Psoas muscle (tissue), 8 donors: ENCODE results near the gene FGF3. TPM values are rescaled to one million over a fixed set of nuclear protein-coding genes. Genes with fewer than 3 reads are reported as not detected.
A peak's percentile ranks its signal among the peaks of the same experiment; 100 is the strongest.

ENCODE experiments used
- ATAC-seq, 4 donors: fragments of 200-7000 bp; cut with Tn5 transposase; one replicate each; pipeline ENCODE4 v1.9.1; 2020; ENCODE audit warnings: moderate library complexity in 3 of 4, mild to moderate bottlenecking in 2 of 4
- DNase-seq, 2 donors: peaks; one replicate each; pipeline ENCODE4 v3.0.0-alpha.2; 2020
- H3K27ac ChIP-seq: fragments of 200-600 bp; one replicate; pipeline ENCODE4 v1.8.0; 2022
- H3K27me3 ChIP-seq, 3 donors: fragments of 200-600 bp in 1 of 3; one replicate each; pipeline versions ENCODE4 v1.6.1 to v1.8.0; 2013 to 2022; ENCODE audit warnings: low read length in 2 of 3, mild to moderate bottlenecking in 2 of 3, moderate library complexity in 1 of 3; ENCODE audit not compliant: insufficient read depth in 3 of 3
- H3K36me3 ChIP-seq, 2 donors: fragments of 200-600 bp in 1 of 2; one replicate each; pipeline versions ENCODE4 v1.6.1 to v1.8.0; 2013 to 2022; ENCODE audit warnings: low read depth in 1 of 2, mild to moderate bottlenecking in 1 of 2, moderate library complexity in 1 of 2; ENCODE audit not compliant: insufficient read depth in 1 of 2
- H3K4me1 ChIP-seq: fragments of 200-600 bp; one replicate; pipeline ENCODE4 v1.8.0; 2022
- H3K4me3 ChIP-seq: fragments of 200-600 bp; one replicate; pipeline ENCODE4 v1.8.0; 2022; ENCODE audit warnings: mild to moderate bottlenecking
- H3K9me3 ChIP-seq: fragments of 200-600 bp; one replicate; pipeline ENCODE4 v1.8.0; 2022
- CTCF ChIP-seq: fragments of 200-600 bp; IDR thresholded peaks from one replicate; pipeline ENCODE4 v1.8.0; 2022; ENCODE audit warnings: antibody characterized with exemption
- WGBS, 3 donors: extraction: QIAGEN DNeasy Blood & Tissue Kit; methylation state at CpG; one replicate each; pipeline versions ENCODE4 v1.1.6 to v1.1.7; 2013; 5-methylcytosine and 5-hydroxymethylcytosine counted together
- intact Hi-C, 2 donors: fragments of 100-400 bp; cut with DNase I; formaldehyde crosslinking; loops; one replicate each; pipeline versions ENCODE4 v1.11.0 to v1.14.2; 2022
- polyA plus RNA-seq, 3 donors: library from polyadenylated mRNA; stranded (reverse); fragments of 200-250 nt; gene quantifications; one replicate each; pipeline ENCODE4 v1.2.3, GENCODE V29; 2013
- total RNA-seq, 4 donors: library from RNA; stranded (reverse); fragmentation: NEBNext Ultra II Directional in 2 of 4; extraction: Animal tissue kit (Norgen Biotek cat#: 25700) in 2 of 4; gene quantifications; one replicate each; pipeline versions ENCODE4 v1.2.1 to v1.2.4, GENCODE V29; 2021 to 2023
- donor health status: healthy with polysubstance abuse.
- donor health status: DM: no; HTN: no; CAD: no; lungs with moderate emphysema.
- donor health status: Bipolar disorder and iron deficiency.
- donor health status: healthy.
- donor health status: DM: yes; HTN: yes; CAD: no.
- donor health status: DM: no; HTN: no; CAD: no.
- donor health status: DM: no; HTN: no; CAD: no.
- donor health status: DM: yes; HTN: yes; CAD: no.

FGF3 gene
- total and polyA plus RNA-seq, 7 donors = not detected

- Histone ChIP-seq H3K27ac (no peak overlapping the region), H3K27me3 (peaks cover 0 to 10% (median 9%) of the 10 kb centered on the region in 3 donors), H3K4me3 (no peak overlapping the region), H3K9me3 (no peaks in the 10 kb centered on the region), H3K36me3 (no peaks in the 10 kb centered on the region), H3K4me1 (no peaks in the 10 kb centered on the region)
- no peak for TF ChIP-seq CTCF
- WGBS, 3 donors = 87 to 89% (median 88%) methylated on average over 9 of the region's 9 CpGs
- no peak for ATAC-seq
- no peak for DNase-seq
- intact Hi-C loops = no loop called here
Observed at GRCh38 chr11:69807106-69807815, 12.0 kb downstream of the FGF3 start.

DNA sequence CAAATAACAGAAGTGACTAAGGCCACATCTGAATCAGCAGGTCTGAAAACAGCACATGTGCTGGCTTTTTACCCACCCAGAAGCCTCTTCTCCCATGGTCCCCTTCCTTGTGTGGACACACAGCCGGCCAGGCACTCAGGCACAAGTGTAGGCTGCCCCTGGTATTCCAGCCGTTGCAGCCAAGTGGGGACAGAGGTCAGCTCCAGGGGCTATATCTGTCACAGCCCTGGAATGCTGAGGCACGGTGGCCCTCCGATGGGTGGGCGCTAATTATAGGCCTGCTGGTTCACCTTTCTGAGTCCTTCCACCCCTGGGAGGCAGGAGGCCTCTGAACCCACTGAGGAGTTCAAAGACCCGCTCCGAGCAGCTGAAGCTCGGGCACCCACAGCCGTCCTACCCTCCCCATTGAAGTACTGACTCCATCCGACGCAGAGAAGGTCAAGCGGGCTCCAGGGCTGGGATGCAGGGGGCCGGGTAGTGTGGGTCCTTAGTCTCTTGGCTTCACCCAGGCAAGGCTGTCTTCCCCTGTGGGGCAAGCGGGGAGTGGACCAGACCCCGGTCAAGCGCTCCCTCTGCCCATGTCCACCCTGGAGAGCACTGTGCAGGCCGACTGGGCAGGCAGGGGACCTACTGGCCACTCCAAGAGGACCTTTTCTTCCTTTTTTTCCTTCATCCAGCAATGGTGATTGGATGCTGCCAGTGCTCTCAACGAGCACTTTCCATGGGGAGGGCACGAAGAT lies 14.3 kb downstream of the FGF3 start:
- TF ChIP-seq CTCF = no peak
- ATAC-seq (peak in 1 of 4 donors; percentile 41), DNase-seq (no peak)
- H3K27ac ChIP-seq = no peak overlapping the region
- no peaks in the 10 kb centered on the region for H3K36me3 ChIP-seq
- WGBS, 3 donors = 58 to 66% (median 60%) methylated on average over 19 of the region's 19 CpGs
- H3K9me3 ChIP-seq = no peaks in the 10 kb centered on the region
- H3K27me3 ChIP-seq = peaks cover 0 to 9% (median 8%) of the 10 kb centered on the region in 3 donors
- intact Hi-C loops = loop anchor here in 1 of 2 donors (5.0 kb wide), 1 partner anchor 118 kb away; no protein-coding TSS in a partner anchor
- H3K4me3 ChIP-seq = no peak overlapping the region
- H3K4me1 ChIP-seq = no peaks in the 10 kb centered on the region

DNA sequence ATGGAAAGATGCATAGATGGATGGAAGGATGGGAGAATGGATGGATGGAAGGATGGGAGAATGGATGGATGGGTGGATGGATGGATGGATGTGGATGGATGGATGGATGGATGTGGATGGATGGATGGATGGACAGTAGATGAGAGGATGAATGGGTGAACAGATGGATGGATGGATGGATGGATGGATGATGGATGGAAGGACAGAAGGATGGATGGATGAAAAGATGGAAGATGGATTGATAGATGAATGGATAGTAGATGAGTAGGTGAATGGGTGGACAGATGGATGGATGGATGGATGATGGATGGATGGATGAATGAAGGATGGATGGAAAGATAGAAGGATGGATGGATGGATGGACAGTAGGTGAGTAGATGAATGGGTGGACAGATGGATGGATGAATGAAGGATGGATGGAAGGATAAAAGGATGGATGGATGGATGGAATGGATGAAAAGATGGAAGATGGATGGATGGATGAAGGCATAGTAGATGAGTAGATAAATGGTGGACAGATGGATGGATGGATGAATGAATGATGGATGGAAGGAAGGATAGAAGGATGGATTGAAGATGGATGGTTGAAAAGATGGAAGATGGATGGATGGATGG lies 15.5 kb downstream of the FGF3 start:
- intact Hi-C loops = loop anchor here in 1 of 2 donors (5.0 kb wide), 1 partner anchor 116 kb away; no protein-coding TSS in a partner anchor
- Histone ChIP-seq H3K27me3 (peaks cover 0 to 8% (median 6%) of the 10 kb centered on the region in 3 donors), H3K36me3 (no peaks in the 10 kb centered on the region), H3K4me1 (no peaks in the 10 kb centered on the region), H3K27ac (no peak overlapping the region), H3K4me3 (no peak overlapping the region), H3K9me3 (no peaks in the 10 kb centered on the region)
- TF ChIP-seq CTCF = no peak
- no peak for DNase-seq
- no peak for ATAC-seq

- TF ChIP-seq CTCF = no peak
- Histone ChIP-seq H3K27ac (no peak overlapping the region), H3K4me1 (no peaks in the 10 kb centered on the region), H3K9me3 (no peaks in the 10 kb centered on the region), H3K27me3 (peaks cover 0 to 6% (median 4%) of the 10 kb centered on the region in 3 donors), H3K4me3 (no peak overlapping the region), H3K36me3 (no peaks in the 10 kb centered on the region)
- ATAC-seq = no peak
- no peak for DNase-seq
- intact Hi-C loops = loop anchor here in 1 of 2 donors (5.0 kb wide), 1 partner anchor 116 kb away; no protein-coding TSS in a partner anchor
- 78 to 86% (median 85%) methylated on average over 2 of the region's 2 CpGs for WGBS, 3 donors
Observed at GRCh38 chr11:69803022-69803421, 16.2 kb downstream of the FGF3 start.
